Activated CD8-positive, alpha-beta memory T cell treated with anti-CD3 and anti-CD28 coated beads, Interleukin-2, amount 50 U/mL, for 1 hour (primary cell): ENCODE results near the gene FNDC11.

Experiments
- DNase-seq: peaks from one replicate; pipeline ENCODE4 v3.0.0-alpha.2; 2020; ENCODE audit errors: extremely low read depth

The FNDC11 gene

GRCh38 chr20:63525185-63525584 lies 28.8 kb upstream of the FNDC11 start:
- DNase-seq, result no peak

- no peak for DNase-seq
Measured at GRCh38 chr20:63525971-63526370, 28.0 kb upstream of the FNDC11 start.

GRCh38 chr20:63527184-63527583 lies 26.8 kb upstream of the FNDC11 start:
- no peak for DNase-seq

GRCh38 chr20:63529180-63529860 lies 24.6 kb upstream of the FNDC11 start:
- no peak for DNase-seq

- no peak for DNase-seq
Measured at GRCh38 chr20:63529861-63530787, 23.8 kb upstream of the FNDC11 start.

GRCh38 chr20:63530788-63531160 lies 23.2 kb upstream of the FNDC11 start:
- DNase-seq, result no peak

- no peak for DNase-seq
Measured at GRCh38 chr20:63531686-63532448, 22.1 kb upstream of the FNDC11 start.

- no peak for DNase-seq
Measured at GRCh38 chr20:63532449-63532971, 21.4 kb upstream of the FNDC11 start.

GRCh38 chr20:63533388-63533787 lies 20.6 kb upstream of the FNDC11 start:
- DNase-seq, result no peak

- DNase-seq, result no peak
Measured at GRCh38 chr20:63533871-63534393, 20.0 kb upstream of the FNDC11 start.

GRCh38 chr20:63534427-63534830 lies 19.5 kb upstream of the FNDC11 start:
- DNase-seq, result no peak

- no peak for DNase-seq
Measured at GRCh38 chr20:63534831-63535651, 18.9 kb upstream of the FNDC11 start.

- DNase-seq, result no peak
Measured at GRCh38 chr20:63536241-63536977, 17.6 kb upstream of the FNDC11 start.

GRCh38 chr20:63536997-63537524 lies 16.9 kb upstream of the FNDC11 start, which contains the start of gene PTK6:
TSS of gene PTK6 (minus strand) at chr20:63537376. CDS start at chr20:63537314, 62 bp downstream.
- DNase-seq, result no peak

GRCh38 chr20:63537525-63538203 lies 16.3 kb upstream of the FNDC11 start:
- DNase-seq, result peak; percentile 78

GRCh38 chr20:63538204-63539091 lies 15.5 kb upstream of the FNDC11 start:
- DNase-seq, result no peak

GRCh38 chr20:63539092-63539430 lies 14.9 kb upstream of the FNDC11 start:
- no peak for DNase-seq
